Subcutaneous adipose tissue (tissue), 4 donors: ENCODE data around the gene CUBN. TPM values are rescaled to one million over a fixed set of nuclear protein-coding genes. Genes with fewer than 3 reads are reported as not detected.

ENCODE experiments used
- CTCF ChIP-seq: fragments of 450-650 bp; IDR thresholded peaks from one replicate; pipeline ENCODE4 v1.5.1; 2016; ENCODE audit warnings: low read depth, mild to moderate bottlenecking, control low read depth, antibody characterized with exemption, moderate library complexity
- total RNA-seq, 4 donors: library from RNA; depleted of rRNA; stranded (reverse); fragments of >200 nt; gene quantifications; one replicate each; pipeline ENCODE4 v1.1.0, GENCODE V29; 2016

CUBN gene
- total RNA-seq, 4 donors from 2014 or later = 1.9 to 6.6 (median 4.8) TPM

GRCh38 chr10:17053513-17053912 lies 76.1 kb downstream of the CUBN start:
- no peak for TF ChIP-seq CTCF

- TF ChIP-seq CTCF = no peak
Observed at GRCh38 chr10:17053061-17053460, 76.5 kb downstream of the CUBN start.

GRCh38 chr10:17051851-17052250 lies 77.8 kb downstream of the CUBN start:
- no peak for TF ChIP-seq CTCF

GRCh38 chr10:17049195-17049594 lies 80.4 kb downstream of the CUBN start:
- TF ChIP-seq CTCF = no peak

- no peak for TF ChIP-seq CTCF
Observed at GRCh38 chr10:17047908-17048307, 81.7 kb downstream of the CUBN start.

DNA sequence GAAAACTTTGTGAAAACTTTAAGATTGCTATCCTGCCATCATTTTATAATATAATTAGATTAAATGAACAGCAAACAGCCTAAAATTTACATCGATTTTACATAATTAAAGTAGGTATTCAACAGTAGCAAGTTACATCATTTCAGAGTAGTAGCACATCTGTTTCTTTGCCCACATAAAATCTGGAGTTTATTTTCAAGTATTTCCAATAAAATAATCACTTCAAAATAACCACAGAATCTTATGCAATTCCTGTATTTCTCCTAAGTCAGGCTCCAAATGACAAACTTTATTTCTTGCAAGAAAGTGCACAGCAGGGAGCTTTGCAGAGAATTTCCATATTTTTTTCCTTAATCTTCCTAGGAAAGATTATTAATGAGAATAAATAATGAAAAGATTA lies 82.6 kb downstream of the CUBN start:
- TF ChIP-seq CTCF = no peak

- no peak for TF ChIP-seq CTCF
Observed at GRCh38 chr10:17043586-17043985, 86.0 kb downstream of the CUBN start.
